Breast epithelium (tissue), 3 donors: ENCODE results near the gene PDS5A.

Experiments used
- CTCF ChIP-seq, 3 donors: fragments of 450-650 bp; IDR thresholded peaks; one replicate each; pipeline ENCODE4 v1.5.1; 2016 to 2017; ENCODE audit warnings: antibody characterized with exemption in 3 of 3, mild to moderate bottlenecking in 3 of 3, moderate library complexity in 3 of 3
- POLR2AphosphoS5 ChIP-seq, 3 donors: sonication (generic); formaldehyde crosslinking; IDR thresholded peaks; one replicate each; pipeline ENCODE4 v1.6.1; 2017; ENCODE audit warnings: antibody characterized with exemption in 3 of 3

DNA sequence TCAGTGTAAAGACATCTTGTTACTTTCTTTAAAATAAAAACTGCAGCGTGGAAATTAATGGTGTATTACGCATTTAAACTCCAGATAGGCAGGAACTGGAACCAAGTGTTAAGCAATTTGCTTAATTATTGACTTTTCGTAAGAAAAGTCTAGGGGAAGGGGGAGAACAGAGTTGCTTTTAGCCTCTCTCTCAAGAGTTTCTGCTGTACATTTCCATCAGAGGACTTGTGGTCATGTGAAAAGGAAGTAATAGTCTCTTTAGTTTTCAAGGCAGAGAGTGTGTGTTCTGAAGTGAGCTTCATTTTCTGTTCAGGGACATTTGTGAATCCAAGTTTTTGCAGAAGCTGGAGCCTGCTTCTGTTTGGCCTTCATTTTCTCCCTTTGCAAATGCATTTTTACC lies 152.6 kb downstream of the PDS5A start:
- TF ChIP-seq CTCF (IDR thresholded peaks at IDR 0.05) (no peak), POLR2AphosphoS5 (IDR thresholded peaks at IDR 0.05) (no peak)
